ENCODE data around the gene PLA2G2C.

Gene PLA2G2C

GRCh38 chr1:20189664-20190063 lies 3.3 kb upstream of the PLA2G2C start:
- peaks cover 3% of the 10 kb centered on the region; the same call in 1 of the 2 replicates for H3K27me3 ChIP-seq (ENCODE audit: insufficient read depth, low read length)

GRCh38 chr1:20188455-20188817 lies 2.1 kb upstream of the PLA2G2C start:
- H3K79me2 ChIP-seq (ENCODE audit: insufficient read depth, low read length) = no peaks in the 10 kb centered on the region
- no peak overlapping the region for H3K9ac ChIP-seq (ENCODE audit: low read length)
- no peaks in the 10 kb centered on the region for H4K20me1 ChIP-seq (ENCODE audit: insufficient read depth, low read length)
- no peak overlapping the region for H3K27ac ChIP-seq (ENCODE audit: low read depth, low read length, poor library complexity, severe bottlenecking)
- TF ChIP-seq, protein P1, sequence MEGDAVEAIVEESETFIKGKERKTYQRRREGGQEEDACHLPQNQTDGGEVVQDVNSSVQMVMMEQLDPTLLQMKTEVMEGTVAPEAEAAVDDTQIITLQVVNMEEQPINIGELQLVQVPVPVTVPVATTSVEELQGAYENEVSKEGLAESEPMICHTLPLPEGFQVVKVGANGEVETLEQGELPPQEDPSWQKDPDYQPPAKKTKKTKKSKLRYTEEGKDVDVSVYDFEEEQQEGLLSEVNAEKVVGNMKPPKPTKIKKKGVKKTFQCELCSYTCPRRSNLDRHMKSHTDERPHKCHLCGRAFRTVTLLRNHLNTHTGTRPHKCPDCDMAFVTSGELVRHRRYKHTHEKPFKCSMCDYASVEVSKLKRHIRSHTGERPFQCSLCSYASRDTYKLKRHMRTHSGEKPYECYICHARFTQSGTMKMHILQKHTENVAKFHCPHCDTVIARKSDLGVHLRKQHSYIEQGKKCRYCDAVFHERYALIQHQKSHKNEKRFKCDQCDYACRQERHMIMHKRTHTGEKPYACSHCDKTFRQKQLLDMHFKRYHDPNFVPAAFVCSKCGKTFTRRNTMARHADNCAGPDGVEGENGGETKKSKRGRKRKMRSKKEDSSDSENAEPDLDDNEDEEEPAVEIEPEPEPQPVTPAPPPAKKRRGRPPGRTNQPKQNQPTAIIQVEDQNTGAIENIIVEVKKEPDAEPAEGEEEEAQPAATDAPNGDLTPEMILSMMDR (IDR thresholded peaks at IDR 0.05; ENCODE audit: low read length) = no peak
- no peak for TF ChIP-seq EZH2 (IDR thresholded peaks at IDR 0.05; ENCODE audit: borderline replicate concordance, low read length)
- H3K4me2 ChIP-seq (ENCODE audit: low read length) = no peak overlapping the region
- no peak overlapping the region for H3K4me3 ChIP-seq (ENCODE audit: low read depth, low read length, poor library complexity, severe bottlenecking)
- no peaks in the 10 kb centered on the region for H3K4me1 ChIP-seq (ENCODE audit: insufficient read depth, low read length, severe bottlenecking)
- H3K27me3 ChIP-seq (ENCODE audit: insufficient read depth, low read length) = no peaks in the 10 kb centered on the region
- no peaks in the 10 kb centered on the region for H3K9me3 ChIP-seq (ENCODE audit: low read length)
- H3K9me2 ChIP-seq (ENCODE audit: low read depth, low read length) = no peaks in the 10 kb centered on the region
- H3K36me3 ChIP-seq (ENCODE audit: insufficient read depth, low read length) = no peaks in the 10 kb centered on the region
- no peak overlapping the region for H2AFZ ChIP-seq (ENCODE audit: low read length)
- H3F3A ChIP-seq (ENCODE audit: insufficient read depth, low read length) = no peaks in the 10 kb centered on the region

More at GRCh38 chr1:20189664-20190063, 3.3 kb upstream of the PLA2G2C start:
- Histone ChIP-seq H3K79me2 (ENCODE audit: insufficient read depth, low read length) (no peaks in the 10 kb centered on the region), H3K27ac (ENCODE audit: low read depth, low read length, poor library complexity, severe bottlenecking) (no peak overlapping the region), H3K36me3 (ENCODE audit: insufficient read depth, low read length) (no peaks in the 10 kb centered on the region), H4K20me1 (ENCODE audit: insufficient read depth, low read length) (no peaks in the 10 kb centered on the region), H3K4me3 (ENCODE audit: low read depth, low read length, poor library complexity, severe bottlenecking) (no peak overlapping the region), H3F3A (ENCODE audit: insufficient read depth, low read length) (no peaks in the 10 kb centered on the region), H3K9ac (ENCODE audit: low read length) (no peak overlapping the region), H3K4me1 (ENCODE audit: insufficient read depth, low read length, severe bottlenecking) (no peaks in the 10 kb centered on the region), H3K9me2 (ENCODE audit: low read depth, low read length) (no peaks in the 10 kb centered on the region), H2AFZ (ENCODE audit: low read length) (no peak overlapping the region), H3K9me3 (ENCODE audit: low read length) (no peaks in the 10 kb centered on the region), H3K4me2 (ENCODE audit: low read length) (no peak overlapping the region)
- TF ChIP-seq EZH2 (IDR thresholded peaks at IDR 0.05; ENCODE audit: borderline replicate concordance, low read length) = no peak
- TF ChIP-seq, protein P1 (IDR thresholded peaks at IDR 0.05; ENCODE audit: low read length) = no peak

DNA sequence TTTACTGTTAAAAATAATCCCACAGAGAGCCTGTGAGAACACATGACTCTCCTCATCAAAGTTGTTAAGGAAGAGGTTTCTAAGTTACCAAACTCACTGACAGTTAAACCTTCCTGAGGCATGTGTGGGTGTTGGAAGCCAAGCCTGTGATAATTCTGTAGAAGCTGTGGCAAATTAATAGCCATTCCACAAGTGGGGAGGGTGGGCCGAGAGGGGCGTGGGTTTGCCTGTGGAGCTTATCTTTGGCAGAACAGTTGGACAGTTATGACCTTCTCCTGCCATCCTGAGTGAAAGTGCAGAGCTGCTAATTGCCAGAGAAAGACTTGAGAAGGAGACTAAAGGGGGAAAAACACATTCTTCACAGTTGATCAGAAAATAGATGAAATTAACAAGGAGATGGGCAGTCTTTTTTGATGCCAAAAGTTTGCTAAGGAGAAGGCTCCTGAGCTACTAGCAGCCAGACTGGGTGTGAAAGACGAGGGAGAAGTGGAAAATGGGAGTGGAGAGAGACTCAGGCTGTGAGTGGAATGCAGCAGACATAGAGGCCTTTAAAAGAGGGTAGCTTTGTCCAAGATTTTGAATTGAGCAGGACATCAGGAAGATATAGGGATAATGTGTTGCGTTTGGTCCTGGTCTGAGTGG lies 1.6 kb upstream of the PLA2G2C start:
- no peaks in the 10 kb centered on the region for H3K36me3 ChIP-seq (ENCODE audit: insufficient read depth, low read length)
- no peak overlapping the region for H3K4me2 ChIP-seq (ENCODE audit: low read length)
- H4K20me1 ChIP-seq (ENCODE audit: insufficient read depth, low read length) = no peaks in the 10 kb centered on the region
- no peaks in the 10 kb centered on the region for H3F3A ChIP-seq (ENCODE audit: insufficient read depth, low read length)
- H3K9me3 ChIP-seq (ENCODE audit: low read length) = no peaks in the 10 kb centered on the region
- no peak overlapping the region for H3K9ac ChIP-seq (ENCODE audit: low read length)
- H3K4me3 ChIP-seq (ENCODE audit: low read depth, low read length, poor library complexity, severe bottlenecking) = no peak overlapping the region
- no peak overlapping the region for H3K27ac ChIP-seq (ENCODE audit: low read depth, low read length, poor library complexity, severe bottlenecking)
- no peaks in the 10 kb centered on the region for H3K27me3 ChIP-seq (ENCODE audit: insufficient read depth, low read length)
- H3K9me2 ChIP-seq (ENCODE audit: low read depth, low read length) = no peaks in the 10 kb centered on the region
- H3K79me2 ChIP-seq (ENCODE audit: insufficient read depth, low read length) = no peaks in the 10 kb centered on the region
- TF ChIP-seq, protein P1 (IDR thresholded peaks at IDR 0.05; ENCODE audit: low read length) = no peak
- TF ChIP-seq EZH2 (IDR thresholded peaks at IDR 0.05; ENCODE audit: borderline replicate concordance, low read length) = no peak
- H2AFZ ChIP-seq (ENCODE audit: low read length) = no peak overlapping the region
- H3K4me1 ChIP-seq (ENCODE audit: insufficient read depth, low read length, severe bottlenecking) = no peaks in the 10 kb centered on the region
